Nephron progenitor cell (in vitro differentiated cells): Measurements from ENCODE around the gene USP35.

Experiments
- DNase-seq: peaks from one replicate; pipeline ENCODE4 v3.0.0; 2021
- H3K27ac Mint-ChIP-seq: 2 replicates; pipeline ENCODE4 v1.8.0; 2021; ENCODE audit warnings: mild to moderate bottlenecking, moderate library complexity, mixed read lengths
- H3K27me3 Mint-ChIP-seq: 2 replicates; pipeline ENCODE4 v1.8.0; 2021; ENCODE audit warnings: mild to moderate bottlenecking, low read depth, mixed read lengths; ENCODE audit not compliant: poor library complexity
- H3K36me3 Mint-ChIP-seq: 2 replicates; pipeline ENCODE4 v1.8.0; 2021; ENCODE audit warnings: low read depth, mixed read lengths
- H3K4me1 Mint-ChIP-seq: 2 replicates; pipeline ENCODE4 v1.8.0; 2021; ENCODE audit warnings: mixed read lengths
- H3K4me3 Mint-ChIP-seq: 2 replicates; pipeline ENCODE4 v1.8.0; 2021; ENCODE audit warnings: mild to moderate bottlenecking, moderate library complexity, mixed read lengths
- H3K9me3 Mint-ChIP-seq: 2 replicates; pipeline ENCODE4 v1.8.0; 2021; ENCODE audit warnings: mild to moderate bottlenecking, moderate library complexity, mixed read lengths
- TF ChIP-seq, protein P1 (sequence below): fragments of 200-600 bp; sonication (generic); IDR thresholded peaks from 2 replicates; pipeline ENCODE4 v1.5.0; 2021; ENCODE audit warnings: antibody characterized with exemption

The USP35 gene

DNA sequence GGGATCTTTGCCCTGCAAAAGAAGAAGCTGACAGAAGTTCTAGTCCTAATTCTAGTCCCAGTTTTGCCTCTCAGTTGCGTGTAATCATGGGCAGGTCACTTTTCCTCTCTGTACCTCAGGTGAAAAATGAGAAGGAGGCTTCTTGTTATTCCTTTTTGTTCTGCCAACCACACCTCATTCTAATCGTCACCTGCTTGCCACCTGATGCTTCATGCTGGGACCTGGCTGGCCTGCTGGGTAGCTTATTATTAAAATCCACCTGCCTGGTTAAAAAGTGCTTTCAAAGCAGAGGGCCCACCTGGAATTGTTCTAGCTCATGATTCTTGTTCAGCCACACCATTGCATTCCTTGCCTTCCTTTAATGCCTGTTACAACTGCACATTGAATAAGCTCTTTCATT, 40.9 kb upstream of the USP35 start:
- no peak overlapping the region for H3K4me3 Mint-ChIP-seq
- peaks cover 11% of the 10 kb centered on the region for H3K4me1 Mint-ChIP-seq
- H3K27me3 Mint-ChIP-seq: no peaks in the 10 kb centered on the region
- peak overlapping the region; percentile 7 for H3K27ac Mint-ChIP-seq
- TF ChIP-seq, protein P1, sequence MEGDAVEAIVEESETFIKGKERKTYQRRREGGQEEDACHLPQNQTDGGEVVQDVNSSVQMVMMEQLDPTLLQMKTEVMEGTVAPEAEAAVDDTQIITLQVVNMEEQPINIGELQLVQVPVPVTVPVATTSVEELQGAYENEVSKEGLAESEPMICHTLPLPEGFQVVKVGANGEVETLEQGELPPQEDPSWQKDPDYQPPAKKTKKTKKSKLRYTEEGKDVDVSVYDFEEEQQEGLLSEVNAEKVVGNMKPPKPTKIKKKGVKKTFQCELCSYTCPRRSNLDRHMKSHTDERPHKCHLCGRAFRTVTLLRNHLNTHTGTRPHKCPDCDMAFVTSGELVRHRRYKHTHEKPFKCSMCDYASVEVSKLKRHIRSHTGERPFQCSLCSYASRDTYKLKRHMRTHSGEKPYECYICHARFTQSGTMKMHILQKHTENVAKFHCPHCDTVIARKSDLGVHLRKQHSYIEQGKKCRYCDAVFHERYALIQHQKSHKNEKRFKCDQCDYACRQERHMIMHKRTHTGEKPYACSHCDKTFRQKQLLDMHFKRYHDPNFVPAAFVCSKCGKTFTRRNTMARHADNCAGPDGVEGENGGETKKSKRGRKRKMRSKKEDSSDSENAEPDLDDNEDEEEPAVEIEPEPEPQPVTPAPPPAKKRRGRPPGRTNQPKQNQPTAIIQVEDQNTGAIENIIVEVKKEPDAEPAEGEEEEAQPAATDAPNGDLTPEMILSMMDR: no peak
- DNase-seq: no peak
- peaks cover 41% of the 10 kb centered on the region for H3K36me3 Mint-ChIP-seq
- no peaks in the 10 kb centered on the region for H3K9me3 Mint-ChIP-seq

DNA sequence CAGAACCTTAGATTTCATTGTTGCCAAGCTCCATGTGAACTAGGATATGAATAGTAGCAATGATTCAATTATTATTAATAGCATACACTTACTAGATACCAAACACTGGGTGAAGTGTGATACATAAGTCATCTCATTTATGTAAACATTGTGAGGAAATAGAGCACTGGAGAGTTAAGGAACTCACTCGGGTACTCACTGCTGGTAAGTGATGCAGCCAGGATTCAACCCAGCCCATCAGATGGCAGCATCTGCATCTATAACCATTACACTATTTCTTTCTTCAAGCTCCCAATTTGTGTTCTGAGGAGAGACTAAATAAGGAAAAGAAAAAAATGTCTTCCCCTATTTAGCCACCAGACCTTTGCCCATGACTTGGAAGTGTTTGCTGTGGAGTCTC, 39.1 kb upstream of the USP35 start:
- peaks cover 11% of the 10 kb centered on the region for H3K4me1 Mint-ChIP-seq
- H3K36me3 Mint-ChIP-seq: peaks cover 38% of the 10 kb centered on the region
- TF ChIP-seq, protein P1: no peak
- no peak overlapping the region for H3K27ac Mint-ChIP-seq
- no peak for DNase-seq
- H3K27me3 Mint-ChIP-seq: no peaks in the 10 kb centered on the region
- no peaks in the 10 kb centered on the region for H3K9me3 Mint-ChIP-seq
- no peak overlapping the region for H3K4me3 Mint-ChIP-seq

DNA sequence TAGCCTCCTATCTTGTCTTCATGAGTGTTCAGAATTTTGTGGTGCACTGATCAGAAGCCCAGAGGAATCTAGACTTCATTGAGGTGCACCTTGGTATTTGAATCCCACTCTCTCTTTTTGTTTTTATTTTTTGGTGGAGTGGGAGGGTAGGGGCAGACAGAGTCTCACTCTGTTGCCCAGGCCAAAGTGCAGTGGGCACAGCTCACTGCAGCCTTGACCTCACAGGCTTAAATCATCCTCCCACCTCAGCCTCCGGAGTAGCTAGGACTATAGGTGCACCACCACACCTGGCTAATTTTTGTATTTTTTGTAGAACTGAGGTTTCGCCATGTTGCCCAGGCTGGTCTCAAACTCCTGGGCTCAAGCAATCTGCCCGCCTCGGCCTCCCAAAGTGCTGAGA, 38.4 kb upstream of the USP35 start:
- Mint-ChIP-seq H3K9me3 (no peaks in the 10 kb centered on the region), H3K36me3 (peaks cover 38% of the 10 kb centered on the region), H3K27me3 (no peaks in the 10 kb centered on the region), H3K4me3 (no peak overlapping the region), H3K27ac (no peak overlapping the region), H3K4me1 (peaks cover 11% of the 10 kb centered on the region)
- no peak for DNase-seq
- TF ChIP-seq, protein P1: no peak

DNA sequence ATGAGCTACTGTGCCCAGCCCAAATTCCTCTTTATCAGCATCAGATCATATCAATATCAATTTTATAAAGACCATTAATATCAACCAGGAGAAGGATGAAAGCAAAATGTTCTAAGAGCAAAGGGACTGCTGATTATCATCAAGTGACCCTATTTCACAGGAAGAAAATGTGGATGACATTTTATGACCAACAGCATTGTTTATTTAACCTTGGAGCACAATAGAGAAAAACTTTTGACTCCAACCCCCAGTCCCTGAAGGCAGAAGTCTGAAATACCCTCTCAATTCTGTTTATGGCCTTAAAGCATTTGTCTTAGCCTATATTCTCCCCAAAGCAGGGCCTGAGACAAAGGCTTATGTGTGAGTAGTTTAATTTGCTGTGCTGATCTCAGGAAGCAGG, 38.0 kb upstream of the USP35 start:
- Mint-ChIP-seq H3K27ac (peak overlapping the region; percentile 59), H3K36me3 (peaks cover 38% of the 10 kb centered on the region), H3K4me3 (no peak overlapping the region), H3K9me3 (no peaks in the 10 kb centered on the region), H3K4me1 (peaks cover 11% of the 10 kb centered on the region), H3K27me3 (no peaks in the 10 kb centered on the region)
- no peak for DNase-seq
- TF ChIP-seq, protein P1: no peak

DNA sequence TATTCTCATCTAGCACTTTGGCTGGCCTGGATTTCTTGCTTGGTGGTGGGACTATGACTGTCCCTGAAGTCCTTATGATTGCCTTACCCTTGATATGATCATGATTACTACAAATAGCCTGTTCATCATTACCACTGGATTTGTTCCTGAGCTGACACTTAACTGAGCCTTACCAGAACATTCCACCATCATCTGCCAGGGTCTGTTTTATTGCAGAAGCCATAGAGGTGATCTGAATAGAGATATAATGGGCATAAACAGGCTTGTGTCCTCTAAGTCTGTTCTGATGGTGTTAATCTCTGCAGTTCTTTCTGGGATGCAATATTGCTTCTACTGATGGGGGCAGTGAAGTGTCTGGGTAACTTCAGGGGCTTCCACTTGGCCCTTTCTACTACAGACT, 36.9 kb upstream of the USP35 start:
- no peak overlapping the region for H3K27ac Mint-ChIP-seq
- peaks cover 11% of the 10 kb centered on the region for H3K4me1 Mint-ChIP-seq
- no peak overlapping the region for H3K4me3 Mint-ChIP-seq
- H3K36me3 Mint-ChIP-seq: peaks cover 38% of the 10 kb centered on the region
- H3K27me3 Mint-ChIP-seq: no peaks in the 10 kb centered on the region
- TF ChIP-seq, protein P1: no peak
- no peaks in the 10 kb centered on the region for H3K9me3 Mint-ChIP-seq
- DNase-seq: no peak

DNA sequence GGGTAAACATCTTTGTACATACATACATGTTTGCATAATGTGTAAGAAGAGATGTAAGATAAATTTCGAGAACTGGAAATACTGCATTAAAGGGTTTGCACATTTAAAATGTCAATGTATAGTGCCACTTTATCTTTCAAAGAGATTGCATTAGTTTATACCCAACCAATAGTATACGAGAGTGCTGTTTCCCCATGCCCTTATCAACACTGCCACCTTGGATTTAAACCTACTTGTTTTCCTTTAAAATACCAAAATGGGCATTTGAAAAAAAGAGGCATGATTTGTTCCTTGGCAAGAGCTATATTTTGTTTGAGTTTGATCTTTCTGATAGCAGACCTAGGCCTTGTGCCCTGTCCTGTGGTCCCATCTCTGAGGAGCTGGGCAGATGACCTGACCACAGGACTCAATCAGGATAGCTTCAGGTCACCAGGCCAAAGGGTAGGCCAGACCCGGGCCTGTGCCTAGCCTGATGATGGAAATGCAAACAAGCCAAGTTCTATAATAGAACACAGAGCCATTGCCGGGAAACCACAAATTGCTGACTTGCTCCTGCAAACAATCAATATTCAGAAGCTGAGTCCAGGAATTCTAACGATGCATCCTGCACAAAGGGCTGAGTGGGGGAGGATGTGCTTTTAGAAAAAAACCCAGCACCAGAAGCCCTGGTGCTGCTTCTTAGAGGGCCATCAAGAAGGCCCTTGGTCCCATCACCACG, 32.4 kb upstream of the USP35 start:
- H3K36me3 Mint-ChIP-seq: peaks cover 26% of the 10 kb centered on the region
- TF ChIP-seq, protein P1: no peak
- no peak for DNase-seq
- H3K27ac Mint-ChIP-seq: no peak overlapping the region
- no peaks in the 10 kb centered on the region for H3K27me3 Mint-ChIP-seq
- peaks cover under 1% of the 10 kb centered on the region for H3K4me1 Mint-ChIP-seq
- no peaks in the 10 kb centered on the region for H3K9me3 Mint-ChIP-seq
- no peak overlapping the region for H3K4me3 Mint-ChIP-seq
